GM19397 (cell line): ENCODE data around the gene SH3BGRL3.
A peak's percentile ranks its signal among the peaks of the same experiment; 100 is the strongest.
"Not testable (repeated sequence)": the region's sequence is repeated elsewhere in the genome, so short reads cannot be mapped to it uniquely, and the experiment has no call there.

ENCODE experiments used
- ATAC-seq: cut with Tn5 transposase; IDR thresholded peaks from one replicate; pipeline ENCODE4 v1.9.1; 2021; ENCODE audit warnings: mild to moderate bottlenecking, moderate library complexity; ENCODE audit not compliant: unreplicated experiment

The SH3BGRL3 gene

DNA sequence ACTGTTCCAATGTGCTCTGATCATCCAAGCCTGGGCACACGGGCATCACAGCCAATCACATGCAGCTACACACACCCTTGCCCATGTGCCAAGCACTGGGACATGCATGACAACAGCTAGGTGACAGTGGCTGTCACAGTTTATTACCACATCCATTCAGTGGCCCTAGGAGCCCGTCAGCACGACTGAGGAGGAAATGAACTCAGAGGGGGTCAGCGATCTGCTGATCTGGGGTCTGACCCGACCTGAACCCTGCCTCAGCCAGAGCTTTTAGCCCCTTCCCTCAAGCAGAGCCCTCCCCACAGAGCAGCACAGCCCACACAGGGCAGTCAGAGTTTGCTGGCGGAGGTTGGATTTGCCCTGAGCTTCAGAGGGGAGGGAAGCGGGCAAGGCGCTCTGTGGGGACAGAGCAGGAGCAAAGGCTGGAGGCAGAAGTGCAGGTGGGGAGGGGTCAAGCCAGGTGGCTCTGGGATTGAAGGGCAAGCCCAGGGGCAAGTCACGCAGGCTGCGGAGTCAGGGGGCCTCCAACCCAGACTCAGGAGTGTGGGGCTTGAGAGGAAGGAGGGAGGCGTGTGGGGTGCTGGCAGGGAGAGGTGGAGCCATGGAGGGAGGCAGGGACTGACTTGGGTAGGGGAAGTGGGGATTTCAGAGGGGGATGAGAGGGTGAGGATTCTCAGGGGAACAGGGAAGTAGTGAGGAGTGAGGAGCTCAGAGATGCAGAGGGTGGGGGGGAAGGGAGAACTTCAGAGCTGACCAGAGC lies 10.4 kb downstream of the SH3BGRL3 start:
- ATAC-seq: no peak

DNA sequence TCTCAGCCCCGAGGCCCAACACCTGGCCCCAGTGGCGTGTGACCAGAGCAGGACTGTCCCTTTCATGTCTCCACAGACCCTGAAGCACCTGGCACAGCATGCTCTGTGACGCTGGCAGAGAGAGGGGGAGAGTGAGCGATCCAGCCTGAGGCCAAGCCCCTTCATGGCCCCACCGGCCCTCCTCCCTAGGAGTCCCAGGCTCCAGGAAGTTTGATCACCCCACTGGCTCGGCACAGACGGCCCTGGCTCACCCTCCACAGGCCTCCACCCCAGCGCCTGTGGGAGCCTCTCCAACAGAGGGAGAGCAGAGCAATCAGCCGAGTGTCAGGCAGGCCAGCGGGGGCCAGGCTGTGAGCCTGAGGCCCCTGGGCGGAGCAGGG lies 11.0 kb downstream of the SH3BGRL3 start:
- ATAC-seq: no peak

DNA sequence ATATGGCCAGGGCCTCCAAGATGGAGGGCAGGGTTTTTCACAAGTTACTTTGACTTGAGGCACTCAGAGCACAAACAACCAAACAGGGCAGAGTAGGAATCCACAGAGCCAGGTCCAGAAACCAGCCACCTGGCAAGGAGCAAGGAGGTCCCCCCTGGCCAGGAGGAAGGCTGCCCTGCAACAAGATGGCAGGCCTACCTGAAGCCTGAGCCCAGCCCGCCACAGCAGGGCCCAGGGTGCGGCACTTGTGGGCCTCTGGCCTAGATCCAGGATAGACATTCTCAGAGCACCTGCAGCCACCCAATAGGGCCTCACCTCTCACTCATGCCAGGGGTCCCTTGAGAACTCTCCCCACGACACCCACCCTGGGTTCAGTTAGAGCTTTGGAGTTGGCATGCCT lies 11.5 kb downstream of the SH3BGRL3 start:
- ATAC-seq: no peak

DNA sequence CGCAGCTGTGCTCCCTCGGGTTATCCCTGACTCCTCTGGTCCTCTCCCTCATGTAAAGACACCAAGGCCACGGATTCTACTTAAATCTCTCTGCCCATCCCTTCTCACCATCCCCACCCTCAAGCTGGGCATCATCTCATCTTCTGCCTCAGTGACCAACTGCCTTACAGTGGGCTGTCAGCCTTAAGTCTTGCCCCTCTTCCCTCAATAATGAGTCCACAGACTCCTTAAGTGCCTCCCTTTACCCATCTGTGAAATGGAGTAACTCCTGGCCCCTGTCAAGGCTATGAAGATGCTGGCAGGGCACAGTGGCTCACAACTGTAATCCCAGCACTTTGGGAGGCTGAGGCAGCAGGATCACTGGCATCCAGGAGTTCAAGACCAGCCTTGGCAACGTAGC lies 12.1 kb downstream of the SH3BGRL3 start:
- no peak for ATAC-seq

DNA sequence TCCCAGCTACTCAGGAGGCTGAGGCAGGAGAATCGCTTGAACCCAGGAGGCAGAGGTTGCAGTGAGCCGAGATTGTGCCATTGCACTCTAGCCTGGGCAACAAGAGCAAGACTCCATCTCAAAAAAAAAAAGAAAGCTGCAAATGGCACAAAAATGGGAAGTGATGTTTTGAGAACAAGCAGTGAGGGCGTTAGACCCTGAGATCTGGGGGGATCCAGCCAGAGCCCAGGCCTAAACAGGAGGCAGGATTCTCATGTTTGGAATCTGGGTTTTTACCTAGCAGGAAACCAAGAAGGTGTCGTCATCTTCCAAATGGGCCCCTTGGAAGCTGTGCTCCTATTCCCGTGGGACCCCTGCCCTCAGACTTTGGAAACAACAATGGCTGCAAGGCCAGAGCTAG lies 12.8 kb downstream of the SH3BGRL3 start:
- not testable (repeated sequence) for ATAC-seq

DNA sequence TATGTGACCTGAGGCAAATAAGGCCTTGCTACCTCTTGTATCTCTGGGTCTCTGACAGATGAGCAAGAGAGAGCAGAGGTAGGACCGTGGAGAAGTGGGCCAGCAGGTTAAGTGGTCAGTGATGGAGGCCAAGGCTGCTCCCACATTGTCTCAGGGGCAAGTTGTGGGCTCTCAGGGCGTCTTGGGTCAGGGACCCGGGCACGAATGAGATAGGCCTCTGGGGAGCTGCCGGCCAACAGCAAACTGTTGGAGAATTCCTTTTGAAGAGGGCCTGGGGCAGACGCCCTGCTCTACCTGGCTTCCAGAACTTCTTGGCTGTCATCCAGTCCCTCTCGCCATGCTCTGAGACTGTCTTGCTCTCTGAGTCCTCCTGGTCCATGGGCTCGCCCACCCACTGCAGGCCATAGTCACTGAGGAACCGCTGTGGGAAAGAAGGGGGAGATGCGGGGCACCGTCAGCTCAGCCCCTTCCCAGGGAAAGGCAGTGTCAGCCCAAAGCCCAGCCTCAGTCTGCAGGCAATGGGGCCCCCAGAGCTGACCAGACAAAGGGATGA lies 14.1 kb downstream of the SH3BGRL3 start:
- no peak for ATAC-seq

DNA sequence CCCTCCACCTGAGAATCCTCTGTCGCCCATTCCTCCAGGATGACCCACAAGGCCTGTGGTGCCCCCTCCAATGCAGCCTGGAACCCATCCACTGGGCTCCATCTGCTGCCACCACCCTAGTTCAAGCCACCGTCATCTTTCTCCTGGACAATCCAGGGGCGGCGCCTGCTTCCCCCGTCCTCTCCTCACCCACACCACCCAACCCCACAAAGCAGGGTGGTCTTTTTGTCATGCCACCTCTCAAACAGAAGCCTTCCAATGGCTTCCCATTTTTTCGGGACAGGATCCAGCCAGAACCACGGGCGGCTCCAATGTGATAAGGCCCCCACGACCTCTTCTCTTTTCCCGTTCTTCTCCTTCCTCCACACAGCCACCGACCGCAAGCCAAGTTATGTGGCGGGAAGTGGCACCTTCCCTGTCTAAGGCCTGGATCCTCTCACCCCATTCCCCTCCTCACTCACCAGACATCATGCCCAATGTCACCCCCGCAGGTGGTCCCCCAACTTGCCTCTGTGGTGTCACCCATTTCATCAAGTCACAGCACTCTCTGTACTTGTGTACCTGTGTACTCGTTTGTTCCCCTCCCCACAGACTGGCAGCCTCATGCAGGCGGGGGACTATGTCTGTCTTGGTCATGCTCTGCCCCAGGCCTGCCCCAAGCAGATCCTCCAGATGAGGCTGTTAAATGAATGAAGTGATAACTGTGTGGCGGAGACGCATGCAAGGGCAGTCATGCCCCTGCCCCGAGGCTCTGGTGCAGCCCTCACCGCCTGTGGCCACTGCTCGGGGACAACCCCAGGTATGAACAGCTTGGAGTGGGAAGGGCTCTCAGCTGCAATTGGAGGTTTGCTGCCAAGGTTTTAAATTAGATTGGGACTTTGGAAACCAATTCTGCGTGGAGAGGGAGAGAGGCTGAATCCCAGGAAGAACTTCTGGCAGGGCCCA lies 15.6 kb downstream of the SH3BGRL3 start:
- no peak for ATAC-seq

DNA sequence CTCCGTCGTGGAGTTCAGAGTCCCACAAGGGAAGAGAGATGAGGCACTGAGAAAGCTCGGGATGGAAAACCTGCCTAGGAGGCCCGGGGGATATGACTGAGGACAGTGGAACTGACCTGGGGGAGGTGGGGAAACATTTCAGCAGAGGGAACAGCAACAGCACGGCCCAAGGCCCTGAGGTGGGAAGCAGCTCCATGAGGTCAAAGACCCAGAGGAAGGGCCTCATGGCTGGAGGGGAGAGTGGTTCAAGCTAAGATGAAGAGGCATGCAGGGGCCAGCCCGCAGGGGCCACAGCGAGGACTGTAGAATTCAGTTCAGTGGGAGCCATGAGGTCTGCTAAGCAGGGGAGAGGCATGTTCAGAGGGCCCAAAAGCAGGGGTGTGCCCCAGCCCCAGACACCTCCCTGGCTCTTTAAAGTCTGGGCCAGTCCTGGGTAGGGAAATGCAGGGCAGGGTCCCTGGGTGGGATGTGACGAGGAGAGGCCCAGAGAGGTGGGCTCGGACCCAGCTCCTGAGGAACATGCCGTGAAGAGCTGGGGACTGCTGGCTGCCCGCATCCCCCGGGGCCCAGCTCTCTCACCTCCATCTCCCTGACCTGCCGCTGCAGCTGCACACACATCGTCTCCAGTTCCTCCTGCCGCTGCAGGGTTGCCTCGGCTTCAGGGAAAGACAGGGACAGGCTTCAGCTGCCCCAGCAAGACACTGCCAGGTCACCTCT lies 16.6 kb downstream of the SH3BGRL3 start:
- no peak for ATAC-seq

DNA sequence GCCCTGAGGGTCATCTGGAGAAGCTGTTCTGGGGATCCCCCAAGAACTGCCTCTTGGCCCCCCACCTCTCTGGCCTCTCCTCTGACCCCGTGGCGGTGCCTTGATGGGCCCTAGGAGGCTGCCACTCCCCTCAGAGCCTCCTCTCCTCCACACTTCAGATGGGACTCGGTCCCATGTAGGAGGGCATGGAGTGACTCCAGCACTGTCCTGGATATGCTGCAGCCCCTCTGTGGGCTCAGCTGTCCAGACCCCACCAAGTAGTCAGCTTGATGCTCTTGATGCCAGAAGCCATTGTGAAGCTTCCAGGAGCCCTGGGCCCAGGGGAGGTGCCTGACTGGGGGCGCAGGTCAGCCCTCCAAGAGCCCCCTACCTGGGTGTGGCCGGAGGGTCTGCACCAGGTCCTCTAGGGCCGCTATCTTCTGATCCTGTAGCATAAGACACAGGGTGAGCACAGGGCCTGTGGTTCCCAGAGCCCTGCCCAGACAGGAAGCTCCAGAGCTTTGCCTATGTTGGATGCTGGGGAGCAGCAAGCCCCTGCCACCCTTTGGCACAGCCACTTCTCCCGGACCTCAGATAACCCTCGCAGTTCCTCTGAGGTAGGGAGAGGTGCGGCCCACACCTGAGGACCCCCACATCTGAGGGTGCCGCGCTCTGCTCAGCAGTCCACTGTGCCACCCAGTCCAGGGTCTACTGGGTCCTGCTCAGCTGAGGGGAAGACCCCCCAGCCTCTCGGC lies 17.3 kb downstream of the SH3BGRL3 start:
- ATAC-seq: no peak

DNA sequence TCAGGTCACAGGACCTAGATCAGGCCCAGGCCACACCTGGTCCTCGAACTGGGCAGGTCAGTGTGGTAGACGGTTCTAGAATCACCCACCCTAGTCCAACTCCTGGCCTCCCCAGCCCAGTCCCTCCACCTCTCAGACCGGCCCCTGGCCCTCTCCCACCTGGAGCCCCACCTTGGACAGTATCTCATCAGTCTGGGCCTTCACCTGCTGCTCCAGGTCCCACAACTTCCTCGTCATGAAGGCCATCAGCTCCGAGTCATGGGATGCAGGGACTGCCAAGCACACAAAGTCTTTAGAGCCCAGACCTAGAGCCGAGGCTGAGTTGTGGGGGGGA lies 17.9 kb downstream of the SH3BGRL3 start:
- ATAC-seq: no peak

DNA sequence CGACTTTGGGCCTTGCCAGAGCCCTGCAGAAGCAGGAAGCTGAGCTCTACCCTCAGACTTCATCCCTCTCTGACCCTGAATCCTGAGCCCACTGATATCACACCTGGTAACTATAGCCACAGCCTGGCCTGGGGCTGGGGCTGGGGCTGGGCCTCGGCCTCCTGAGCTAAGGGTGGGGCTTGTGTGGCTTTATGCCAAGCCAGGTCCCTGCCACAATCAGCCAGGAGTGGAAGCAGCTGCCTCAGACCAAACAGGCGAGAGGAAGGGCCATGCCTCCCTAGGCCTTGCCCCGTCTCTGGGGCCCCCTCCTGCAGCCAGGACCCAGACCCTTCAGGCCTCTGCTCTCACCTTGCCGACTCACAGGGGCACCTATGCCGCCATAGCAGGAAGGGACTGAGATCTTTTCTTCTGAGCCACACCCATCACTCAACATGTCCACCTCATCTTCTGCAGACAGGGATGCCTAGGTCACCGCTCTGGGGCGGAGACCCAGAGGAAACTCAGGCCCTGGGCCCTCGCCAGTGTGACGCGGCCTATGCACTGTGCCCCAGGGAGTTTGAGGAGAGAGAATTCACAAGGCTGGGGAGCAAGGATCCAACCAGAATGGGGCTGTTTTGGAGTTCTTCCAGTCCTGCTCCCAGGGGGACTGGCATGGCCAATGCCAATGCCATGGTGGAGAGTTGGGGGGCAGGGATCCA lies 20.8 kb downstream of the SH3BGRL3 start:
- ATAC-seq: no peak

DNA sequence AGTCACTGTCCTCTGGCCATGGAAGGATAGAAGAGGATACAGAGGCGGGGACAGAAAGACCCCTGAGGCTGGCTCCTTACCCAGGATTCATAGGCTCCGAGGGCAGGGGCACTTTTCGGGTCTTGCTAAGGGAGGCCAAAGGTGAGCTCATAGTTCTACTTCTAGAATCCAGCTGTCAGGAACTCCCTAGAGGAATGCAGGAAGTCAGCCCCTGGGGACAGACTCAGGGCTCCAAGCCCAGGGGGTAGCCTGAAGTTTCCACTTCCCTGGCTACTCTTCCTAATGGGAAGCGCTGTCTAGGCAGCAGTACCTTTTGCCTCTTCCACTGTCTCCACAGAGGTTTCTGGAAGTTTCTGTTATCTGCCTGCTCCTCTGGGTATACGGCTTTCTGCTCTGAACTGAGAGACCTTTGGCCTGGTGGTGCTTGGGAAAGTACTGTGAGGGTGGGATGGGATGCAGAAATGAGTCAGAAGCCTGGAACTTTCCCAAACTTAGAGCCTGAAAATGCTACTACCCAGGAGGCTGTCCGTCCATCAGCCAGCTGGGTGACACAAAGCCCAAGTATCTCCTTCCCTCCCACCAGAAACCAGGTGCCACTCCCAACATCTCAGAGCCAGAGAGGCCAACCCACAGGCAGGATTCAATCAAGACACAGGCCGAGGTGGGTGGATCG lies 23.0 kb downstream of the SH3BGRL3 start:
- ATAC-seq: no peak

DNA sequence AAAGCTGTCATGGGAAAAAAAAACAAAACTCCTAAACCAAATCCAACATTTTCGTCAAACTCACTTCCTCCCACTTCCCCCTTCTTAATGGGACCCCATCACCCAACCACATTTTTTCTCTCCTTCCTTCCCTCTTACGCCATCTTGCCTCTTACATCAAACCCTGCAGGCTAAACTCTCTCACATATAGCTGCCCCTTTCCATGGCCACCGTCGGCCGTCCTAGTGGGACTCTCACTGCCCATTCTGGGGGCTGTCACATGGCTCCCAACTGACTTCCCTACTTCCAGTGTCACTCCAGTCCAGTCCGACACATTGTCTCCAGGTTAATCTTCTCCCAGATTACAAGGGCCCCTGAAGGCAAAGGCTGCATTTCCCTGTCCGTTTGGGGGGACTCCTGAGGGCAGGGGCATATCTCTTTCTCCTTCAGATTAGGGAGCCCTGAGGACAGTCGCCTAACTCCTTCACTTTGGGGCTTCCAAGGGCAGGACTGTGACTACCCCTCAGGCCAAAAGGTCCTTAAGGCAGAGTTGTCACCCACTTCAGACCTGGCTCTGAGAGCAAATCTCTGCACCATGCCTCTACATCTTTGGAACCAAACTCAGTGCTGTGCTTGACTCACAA lies 25.9 kb downstream of the SH3BGRL3 start:
- ATAC-seq: peak; percentile 15

DNA sequence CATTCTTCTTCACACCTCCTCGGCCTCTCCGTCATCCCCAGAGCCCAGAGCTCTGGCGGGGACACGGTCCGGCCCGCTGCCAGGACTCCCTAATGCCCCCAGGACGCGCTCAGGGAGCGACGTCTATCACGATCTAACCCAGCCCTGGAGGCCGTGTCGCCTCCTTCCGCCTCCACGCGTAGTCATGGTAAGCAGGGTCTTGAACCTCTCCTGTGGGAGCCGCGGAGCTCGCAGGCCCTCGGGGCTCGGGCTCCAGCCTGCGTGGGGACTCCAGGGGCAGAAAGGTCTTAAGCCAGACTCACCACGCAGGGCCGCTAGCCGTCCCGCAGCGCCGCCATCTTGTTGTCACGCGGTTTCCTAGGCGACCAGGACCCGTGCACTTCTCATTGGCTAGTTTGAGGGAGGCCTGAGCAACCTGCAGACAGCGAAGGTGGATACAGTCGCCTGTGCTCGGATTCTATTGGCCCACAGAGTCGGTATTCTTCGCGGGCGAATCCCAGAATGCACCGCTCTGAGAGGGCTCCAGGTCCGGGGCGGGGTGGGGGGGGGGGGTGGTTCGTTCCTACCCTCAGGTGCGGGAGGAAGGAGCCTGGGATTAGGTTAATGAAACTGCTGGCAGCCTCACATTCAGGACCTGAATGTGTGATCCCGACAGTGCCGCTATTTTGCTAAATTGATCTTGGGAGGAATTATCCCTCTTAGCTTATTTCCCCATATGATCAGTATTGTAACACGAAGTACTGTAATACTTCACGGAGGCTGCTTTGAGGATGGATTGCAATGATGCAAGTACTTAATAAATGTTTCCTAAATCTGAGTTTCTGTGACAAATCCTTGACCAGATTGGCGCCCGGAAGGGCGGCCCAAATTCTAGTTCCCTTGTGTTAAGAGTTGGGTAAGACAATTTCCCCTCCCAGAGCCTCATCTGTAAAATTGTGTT lies 26.7 kb downstream of the SH3BGRL3 start, which contains the start of gene UBXN11:
TSS of gene UBXN11 (minus strand) at position 347 of the 940 bp plus-strand sequence. CDS start 3,753 bp downstream, outside the sequence.
- ATAC-seq: peak; percentile 95

DNA sequence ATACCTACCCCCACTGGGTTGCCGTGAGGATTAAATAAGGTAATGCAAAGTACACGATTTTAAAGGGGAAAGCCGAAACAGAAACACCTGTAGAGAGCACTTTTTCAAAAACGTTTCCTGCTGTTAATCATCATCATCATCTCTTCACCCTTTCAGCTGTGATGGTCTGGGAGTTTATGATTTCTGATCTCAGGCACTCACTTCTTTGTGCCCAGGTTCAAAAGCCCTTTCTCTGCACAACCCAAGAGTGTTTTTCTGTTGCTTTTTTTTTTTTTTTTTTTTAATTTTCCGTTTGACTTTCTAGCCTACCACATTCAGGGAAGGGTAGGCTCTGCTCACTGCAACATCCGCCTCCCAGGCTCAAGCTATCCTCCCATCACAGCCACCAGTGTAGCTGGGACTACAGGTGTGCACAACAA lies 27.5 kb downstream of the SH3BGRL3 start:
- ATAC-seq: no peak

DNA sequence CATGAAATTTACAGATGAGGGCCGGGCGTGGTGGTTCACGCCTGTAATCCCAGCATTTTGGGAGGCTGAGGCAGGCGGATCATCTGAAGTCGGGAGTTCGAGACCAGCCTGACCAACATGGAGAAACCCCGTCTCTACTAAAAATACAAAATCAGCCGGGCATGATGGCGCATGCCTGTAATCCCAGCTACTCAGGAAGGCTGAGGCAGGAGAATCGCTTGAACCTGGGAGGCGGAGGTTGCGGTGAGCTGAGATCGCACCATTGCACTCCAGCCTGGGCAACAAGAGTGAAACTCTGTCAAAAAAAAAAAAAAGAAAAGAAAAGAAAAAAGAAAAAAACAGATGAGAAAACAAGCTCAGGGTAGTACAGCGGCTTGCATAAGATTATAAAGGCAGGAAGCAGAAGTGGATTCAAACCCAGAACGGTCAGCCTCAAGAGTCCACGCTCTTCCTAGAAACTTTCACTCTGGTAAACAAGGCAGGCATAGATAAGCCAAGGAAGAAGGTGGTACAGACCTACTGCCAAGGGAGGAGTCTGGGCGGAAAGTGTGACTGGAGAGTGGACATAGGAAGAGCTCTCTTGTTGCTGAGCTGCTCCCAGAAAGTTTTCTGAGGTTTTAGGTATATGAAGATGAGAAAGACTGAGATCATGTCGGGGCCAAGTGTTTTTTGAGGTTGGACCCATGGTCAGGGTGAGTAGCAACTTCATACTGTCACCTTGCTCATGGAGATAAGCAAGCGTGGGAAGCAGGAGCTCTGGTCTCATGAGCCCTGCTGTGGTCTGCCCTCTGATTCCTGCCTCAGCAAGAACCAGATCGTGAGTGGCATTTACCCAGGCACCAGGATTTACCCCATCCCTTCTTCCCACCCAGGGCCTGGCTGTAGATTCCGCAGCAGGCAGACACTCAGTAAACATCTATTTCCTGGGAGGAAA lies 28.3 kb downstream of the SH3BGRL3 start:
- not testable (repeated sequence) for ATAC-seq

DNA sequence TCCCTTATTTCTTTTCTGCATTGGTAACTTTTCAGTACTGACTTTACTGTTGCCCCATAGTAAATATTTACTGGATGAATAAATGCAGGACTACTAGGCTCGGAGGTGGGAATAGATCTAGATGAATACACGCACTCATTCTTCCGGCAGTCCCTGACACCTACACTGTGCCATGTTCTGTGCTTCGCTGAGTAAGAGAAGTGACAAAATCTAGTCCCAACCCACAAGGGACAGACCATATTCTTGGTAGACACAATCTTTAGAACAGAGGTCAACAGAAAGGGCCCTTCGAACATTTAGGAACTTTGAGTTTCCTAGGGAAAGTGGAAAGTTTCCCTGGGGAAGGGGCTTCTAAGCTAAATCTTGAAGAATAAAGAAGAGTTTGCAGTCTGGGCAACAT lies 34.6 kb downstream of the SH3BGRL3 start:
- ATAC-seq: no peak
